Body of pancreas (tissue), 4 donors: ENCODE measurements around the gene NECTIN4.

Experiments
- CTCF ChIP-seq, 7 experiments: fragments of 450-650 bp in 4 of 7; fragments of 200-600 bp in 3 of 7; sonication (generic) in 3 of 7; IDR thresholded peaks; one replicate each; pipeline ENCODE4 v1.5.1; 2016 to 2019; ENCODE audit warnings: antibody characterized with exemption in 7 of 7
- POLR2A ChIP-seq, 3 donors: fragments of 450-650 bp; IDR thresholded peaks; one replicate each; pipeline ENCODE4 v1.6.1; 2016; ENCODE audit warnings: antibody characterized with exemption in 3 of 3, mild to moderate bottlenecking in 2 of 3

- TF ChIP-seq CTCF (IDR thresholded peaks at IDR 0.05) (no peak), POLR2A (IDR thresholded peaks at IDR 0.05) (no peak)
Observed at GRCh38 chr1:161080441-161081405, 8.6 kb downstream of the NECTIN4 start.
